ENCODE results near the gene ZNF827.

The ZNF827 gene

DNA sequence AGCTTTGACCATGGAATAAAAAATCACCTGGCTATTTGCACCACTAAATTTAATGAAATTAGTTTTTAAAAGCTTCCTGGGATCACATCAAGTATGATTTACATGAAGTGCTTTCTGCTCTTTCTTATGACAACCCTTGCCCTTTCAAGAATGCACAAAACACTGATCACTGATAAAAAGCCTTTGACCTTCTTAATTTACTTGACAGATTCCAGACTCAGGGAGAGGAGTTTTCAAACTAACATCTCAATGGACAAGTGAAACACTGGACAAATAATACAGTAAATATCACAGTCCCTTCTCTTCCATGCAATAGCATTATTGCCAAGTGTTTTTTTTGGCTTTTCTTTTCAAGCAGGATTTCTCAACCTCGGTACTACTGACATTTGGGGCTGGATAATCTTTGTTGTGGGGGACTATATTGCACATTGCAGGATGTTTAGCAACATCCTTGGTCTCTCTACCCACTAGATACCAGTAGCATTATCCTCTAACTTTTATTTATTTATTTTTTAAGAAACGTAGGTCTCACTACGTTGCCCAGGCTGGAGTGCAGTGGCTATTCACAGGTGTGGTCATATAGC is 86.3 kb downstream of the ZNF827 start:
- Histone ChIP-seq H3K4me1 (ENCODE audit: control insufficient read depth in 1 of 2, insufficient read depth in 1 of 2, low read depth in 1 of 2, low read length in 1 of 2) (peaks cover 0 to 2% of the 10 kb centered on the region in 2 experiments), H3K9me3 (no peaks in the 10 kb centered on the region), H3K27me3 (no peaks in the 10 kb centered on the region), H3K36me3 (no peaks in the 10 kb centered on the region), H3K4me3 (ENCODE audit: low read depth in 1 of 2, low read length in 1 of 2) (no peak overlapping the region), H3K27ac (no peak overlapping the region)
- TF ChIP-seq, protein P1, sequence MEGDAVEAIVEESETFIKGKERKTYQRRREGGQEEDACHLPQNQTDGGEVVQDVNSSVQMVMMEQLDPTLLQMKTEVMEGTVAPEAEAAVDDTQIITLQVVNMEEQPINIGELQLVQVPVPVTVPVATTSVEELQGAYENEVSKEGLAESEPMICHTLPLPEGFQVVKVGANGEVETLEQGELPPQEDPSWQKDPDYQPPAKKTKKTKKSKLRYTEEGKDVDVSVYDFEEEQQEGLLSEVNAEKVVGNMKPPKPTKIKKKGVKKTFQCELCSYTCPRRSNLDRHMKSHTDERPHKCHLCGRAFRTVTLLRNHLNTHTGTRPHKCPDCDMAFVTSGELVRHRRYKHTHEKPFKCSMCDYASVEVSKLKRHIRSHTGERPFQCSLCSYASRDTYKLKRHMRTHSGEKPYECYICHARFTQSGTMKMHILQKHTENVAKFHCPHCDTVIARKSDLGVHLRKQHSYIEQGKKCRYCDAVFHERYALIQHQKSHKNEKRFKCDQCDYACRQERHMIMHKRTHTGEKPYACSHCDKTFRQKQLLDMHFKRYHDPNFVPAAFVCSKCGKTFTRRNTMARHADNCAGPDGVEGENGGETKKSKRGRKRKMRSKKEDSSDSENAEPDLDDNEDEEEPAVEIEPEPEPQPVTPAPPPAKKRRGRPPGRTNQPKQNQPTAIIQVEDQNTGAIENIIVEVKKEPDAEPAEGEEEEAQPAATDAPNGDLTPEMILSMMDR (IDR thresholded peaks at IDR 0.05) = no peak

DNA sequence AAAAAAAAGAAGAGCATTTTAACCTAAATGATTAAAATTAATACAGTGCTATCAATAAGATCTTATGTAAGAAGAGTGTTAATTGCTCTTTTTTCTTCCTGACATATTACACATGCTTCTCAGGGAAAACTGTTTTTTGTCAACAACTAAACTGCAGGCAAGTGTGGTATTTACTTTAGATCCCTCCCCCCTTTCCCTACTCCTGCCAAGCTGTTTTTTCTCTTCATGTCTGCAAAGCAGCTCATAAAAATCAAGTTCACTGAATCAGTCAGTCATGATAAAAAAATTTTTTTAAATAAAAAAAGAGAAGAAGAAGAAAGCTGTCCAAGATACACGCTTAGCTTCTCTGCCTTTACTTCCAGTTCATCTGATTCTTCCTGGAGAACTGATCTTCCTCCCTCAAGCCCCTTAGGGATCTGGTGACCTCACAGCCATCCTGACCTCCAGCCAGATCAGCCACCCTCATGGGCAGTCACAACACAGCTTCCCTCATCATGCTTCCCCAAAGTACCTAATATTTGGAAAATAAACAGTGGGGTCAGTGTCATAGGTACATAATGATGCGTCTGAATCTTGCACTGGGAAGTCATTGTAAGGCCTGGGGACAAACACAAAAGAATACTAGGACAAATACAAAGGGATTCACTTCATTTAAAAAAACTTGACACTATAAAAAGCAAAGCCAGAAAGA is 87.0 kb downstream of the ZNF827 start:
- no peak overlapping the region for H3K4me3 ChIP-seq (ENCODE audit: low read depth in 1 of 2, low read length in 1 of 2)
- no peaks in the 10 kb centered on the region for H3K9me3 ChIP-seq
- no peaks in the 10 kb centered on the region for H3K36me3 ChIP-seq
- no peak overlapping the region for H3K27ac ChIP-seq
- no peaks in the 10 kb centered on the region for H3K27me3 ChIP-seq
- H3K4me1 ChIP-seq (ENCODE audit: control insufficient read depth in 1 of 2, insufficient read depth in 1 of 2, low read depth in 1 of 2, low read length in 1 of 2) = peaks cover 0 to 2% of the 10 kb centered on the region in 2 experiments
- TF ChIP-seq, protein P1 (IDR thresholded peaks at IDR 0.05) = no peak

DNA sequence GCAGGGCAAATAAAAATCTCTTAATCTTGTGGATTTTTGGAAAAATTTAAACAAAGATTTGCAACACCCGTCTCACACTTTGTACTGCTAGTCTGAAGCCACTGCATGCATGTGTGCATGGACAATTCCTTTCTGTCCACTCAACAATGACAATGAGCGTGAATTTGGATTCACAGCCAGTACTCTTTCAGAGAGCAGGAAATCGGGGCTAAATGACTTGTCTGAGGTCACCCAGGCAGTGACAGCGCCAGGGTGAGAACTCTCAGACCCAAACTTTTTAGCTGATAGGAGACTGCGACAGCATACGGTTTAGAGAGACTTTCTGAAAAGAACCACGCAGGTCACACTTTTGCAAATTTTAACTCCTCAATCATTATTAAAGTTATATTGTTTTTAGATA is 90.9 kb downstream of the ZNF827 start:
- Histone ChIP-seq H3K4me3 (ENCODE audit: low read depth in 1 of 2, low read length in 1 of 2) (no peak overlapping the region), H3K27ac (no peak overlapping the region), H3K27me3 (no peaks in the 10 kb centered on the region), H3K4me1 (ENCODE audit: control insufficient read depth in 1 of 2, insufficient read depth in 1 of 2, low read depth in 1 of 2, low read length in 1 of 2) (peaks cover 4 to 11% of the 10 kb centered on the region in 2 experiments), H3K36me3 (no peaks in the 10 kb centered on the region), H3K9me3 (no peaks in the 10 kb centered on the region)
- TF ChIP-seq, protein P1 (IDR thresholded peaks at IDR 0.05) = no peak

DNA sequence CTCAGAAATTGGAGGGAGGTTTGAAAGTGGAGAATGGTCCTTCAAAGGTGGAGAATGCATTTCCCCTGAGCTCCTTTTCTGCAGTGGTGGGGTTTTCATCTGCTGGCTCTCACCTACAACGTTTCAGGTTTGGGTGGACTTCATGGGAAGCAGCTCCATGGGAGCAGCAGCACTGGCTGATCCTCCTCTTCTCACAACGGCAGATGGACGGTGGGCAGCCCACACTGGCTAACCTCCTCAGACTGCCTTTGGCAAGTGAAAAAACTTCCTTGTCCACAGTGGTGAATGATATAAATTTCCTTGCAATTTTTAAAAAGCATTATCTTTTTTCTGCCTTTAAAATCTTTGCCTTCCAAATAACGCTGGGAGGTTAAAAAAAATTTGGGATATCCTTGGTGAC is 93.5 kb downstream of the ZNF827 start:
- no peak overlapping the region for H3K27ac ChIP-seq
- no peak overlapping the region for H3K4me3 ChIP-seq (ENCODE audit: low read depth in 1 of 2, low read length in 1 of 2)
- no peaks in the 10 kb centered on the region for H3K9me3 ChIP-seq
- H3K36me3 ChIP-seq = no peaks in the 10 kb centered on the region
- H3K4me1 ChIP-seq (ENCODE audit: control insufficient read depth in 1 of 2, insufficient read depth in 1 of 2, low read depth in 1 of 2, low read length in 1 of 2) = peaks cover 4 to 10% of the 10 kb centered on the region in 2 experiments
- no peaks in the 10 kb centered on the region for H3K27me3 ChIP-seq
- TF ChIP-seq, protein P1 (IDR thresholded peaks at IDR 0.05) = no peak

DNA sequence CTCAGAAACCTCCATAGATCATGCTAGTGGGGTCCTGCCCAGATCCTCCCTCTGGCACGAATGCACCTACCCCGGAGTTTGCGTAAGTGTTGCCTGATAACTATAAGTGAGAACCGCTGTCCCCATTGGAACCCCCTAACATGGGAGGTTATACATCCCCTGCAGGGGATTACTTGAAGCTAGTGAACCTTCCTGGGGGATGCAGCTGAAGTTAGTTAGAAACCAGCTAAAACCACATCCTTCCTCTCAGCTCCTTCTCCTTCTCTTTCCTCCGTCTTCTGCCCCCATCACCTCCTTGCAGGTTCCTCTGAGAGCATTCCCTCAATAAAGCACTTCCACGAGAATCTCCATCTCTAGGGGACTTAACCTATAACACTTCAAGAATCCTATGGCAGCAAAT is 95.0 kb downstream of the ZNF827 start:
- Histone ChIP-seq H3K4me1 (ENCODE audit: control insufficient read depth in 1 of 2, insufficient read depth in 1 of 2, low read depth in 1 of 2, low read length in 1 of 2) (peaks cover 4 to 10% of the 10 kb centered on the region in 2 experiments), H3K4me3 (ENCODE audit: low read depth in 1 of 2, low read length in 1 of 2) (no peak overlapping the region), H3K27ac (no peak overlapping the region), H3K9me3 (no peaks in the 10 kb centered on the region), H3K36me3 (no peaks in the 10 kb centered on the region), H3K27me3 (no peaks in the 10 kb centered on the region)
- TF ChIP-seq, protein P1 (IDR thresholded peaks at IDR 0.05) = no peak
